Panc1 (cell line): ENCODE results near the gene BRF1.

Source experiments
- CTCF ChIP-seq: fragments of 450-650 bp; IDR thresholded peaks from 2 replicates; pipeline ENCODE4 v1.5.1; 2017; ENCODE audit warnings: mild to moderate bottlenecking
- POLR2AphosphoS5 ChIP-seq: IDR thresholded peaks from 2 replicates; pipeline ENCODE4 v1.6.1; 2012; ENCODE audit warnings: mild to moderate bottlenecking, low read depth, low read length, moderate library complexity

GRCh38 chr14:105195522-105196264, 105.1 kb downstream of the BRF1 start:
- TF ChIP-seq CTCF (no peak), POLR2AphosphoS5 (no peak)
